NCI-H2196 treated with DMSO at 0.1 percent for 48 hours (cell line): ENCODE results near the gene STPG3.

ENCODE experiments used
- DNase-seq: peaks from one replicate; lab custom pipeline; 2025; ENCODE audit not compliant: unreplicated experiment; lab: John Stamatoyannopoulos, UW

Gene STPG3

DNA sequence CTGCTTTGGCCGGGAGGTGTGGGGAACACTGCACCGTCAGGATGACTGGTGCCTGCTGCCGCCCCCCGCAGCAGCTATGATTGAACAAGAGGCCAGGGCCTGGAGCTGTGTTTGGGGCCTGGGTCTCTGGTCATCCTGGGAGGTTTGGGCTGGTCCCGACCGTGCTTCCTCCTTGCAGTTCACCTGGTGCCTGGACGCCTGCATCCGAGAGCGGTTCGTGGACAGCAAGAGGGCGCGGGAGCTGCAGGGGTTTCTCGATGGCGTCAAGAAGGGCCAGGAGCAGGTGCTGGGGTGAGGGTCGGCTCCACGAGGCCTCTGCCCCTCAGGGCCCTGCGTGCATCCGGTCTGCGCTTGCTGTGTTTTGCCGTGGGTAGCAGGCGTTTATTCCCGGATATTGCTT lies 13.0 kb downstream of the STPG3 start:
- no peak for DNase-seq

DNA sequence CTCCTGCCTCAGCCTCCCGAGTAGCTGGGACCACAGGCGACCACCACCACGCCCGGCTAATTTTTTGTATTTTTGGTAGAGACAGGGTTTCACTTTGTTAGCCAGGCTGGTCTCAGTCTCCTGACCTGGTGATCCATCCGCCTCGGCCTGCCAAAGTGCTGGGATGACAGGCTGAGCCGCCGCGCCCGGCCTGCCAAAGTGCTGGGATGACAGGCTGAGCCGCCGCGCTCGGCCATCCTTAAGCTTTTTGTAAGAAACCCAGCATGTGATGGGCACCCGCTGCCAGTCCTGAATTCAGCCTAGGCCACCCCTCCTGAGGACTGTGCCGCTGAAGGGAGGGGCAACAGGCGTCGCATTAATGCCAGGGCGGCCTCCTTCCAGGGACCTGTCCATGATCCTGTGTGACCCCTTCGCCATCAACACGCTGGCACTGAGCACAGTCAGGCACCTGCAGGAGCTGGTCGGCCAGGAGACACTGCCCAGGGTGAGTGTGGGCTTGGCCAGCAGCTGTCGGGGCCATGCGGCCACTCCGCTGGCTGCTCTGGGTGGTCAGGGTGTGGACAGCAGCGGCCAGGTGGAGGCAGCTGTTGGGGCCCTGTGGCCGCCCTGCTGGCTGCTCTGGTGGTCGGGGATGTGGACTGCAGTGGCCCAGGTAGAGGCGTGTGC lies 14.5 kb downstream of the STPG3 start:
- no peak for DNase-seq

DNA sequence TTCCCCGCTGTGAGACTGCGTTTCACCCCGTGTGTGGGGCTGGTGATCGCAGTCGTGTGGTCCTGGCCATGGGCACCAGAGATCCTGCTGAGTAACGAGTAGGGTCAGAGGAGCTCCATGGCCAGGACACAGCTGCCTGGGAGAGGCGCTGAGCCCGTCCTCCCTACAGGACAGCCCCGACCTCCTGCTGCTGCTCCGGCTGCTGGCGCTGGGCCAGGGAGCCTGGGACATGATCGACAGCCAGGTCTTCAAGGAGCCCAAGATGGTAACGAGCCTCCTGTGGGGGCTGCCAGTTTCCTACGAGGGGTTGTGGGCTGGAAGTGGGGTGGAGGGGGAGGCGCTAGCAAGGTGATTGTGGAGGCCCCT lies 15.1 kb downstream of the STPG3 start:
- no peak for DNase-seq

DNA sequence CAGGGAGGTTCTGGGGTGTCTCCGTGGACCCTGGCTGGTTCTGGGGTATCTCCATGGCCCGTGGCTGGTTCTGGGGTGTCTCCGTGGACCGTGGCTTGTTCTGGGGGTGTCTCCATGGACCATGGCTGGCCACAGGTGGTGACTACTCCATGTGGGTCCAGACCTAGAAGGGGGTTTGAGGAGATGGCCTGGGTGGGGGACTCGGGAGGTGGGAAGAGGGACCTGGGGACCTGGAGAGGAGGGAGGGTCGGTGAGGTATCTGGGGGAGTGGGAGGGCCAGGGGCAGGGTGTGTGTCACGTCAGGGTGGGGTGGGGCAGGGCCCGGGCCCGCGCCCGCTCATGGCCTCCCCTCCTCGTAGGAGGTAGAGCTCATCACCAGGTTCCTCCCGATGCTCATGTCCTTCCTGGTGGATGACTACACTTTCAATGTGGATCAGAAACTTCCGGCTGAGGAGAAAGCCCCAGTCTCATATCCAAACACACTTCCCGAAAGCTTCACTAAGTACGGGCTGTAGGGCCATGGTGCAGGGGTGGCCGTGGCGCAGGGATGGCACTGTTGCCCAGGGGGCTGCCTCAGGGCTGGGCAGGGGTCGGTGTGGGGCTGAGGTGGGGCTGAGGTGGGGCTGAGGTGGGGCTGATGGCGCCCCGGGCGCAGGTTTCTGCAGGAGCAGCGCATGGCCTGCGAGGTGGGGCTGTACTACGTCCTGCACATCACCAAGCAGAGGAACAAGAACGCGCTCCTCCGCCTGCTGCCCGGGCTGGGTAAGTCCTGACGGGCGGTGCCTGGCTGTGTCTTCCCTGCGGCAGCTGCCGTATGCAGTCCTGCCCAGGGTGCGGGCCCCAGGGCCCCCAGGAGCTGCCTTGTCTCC lies 15.7 kb downstream of the STPG3 start:
- DNase-seq = no peak

DNA sequence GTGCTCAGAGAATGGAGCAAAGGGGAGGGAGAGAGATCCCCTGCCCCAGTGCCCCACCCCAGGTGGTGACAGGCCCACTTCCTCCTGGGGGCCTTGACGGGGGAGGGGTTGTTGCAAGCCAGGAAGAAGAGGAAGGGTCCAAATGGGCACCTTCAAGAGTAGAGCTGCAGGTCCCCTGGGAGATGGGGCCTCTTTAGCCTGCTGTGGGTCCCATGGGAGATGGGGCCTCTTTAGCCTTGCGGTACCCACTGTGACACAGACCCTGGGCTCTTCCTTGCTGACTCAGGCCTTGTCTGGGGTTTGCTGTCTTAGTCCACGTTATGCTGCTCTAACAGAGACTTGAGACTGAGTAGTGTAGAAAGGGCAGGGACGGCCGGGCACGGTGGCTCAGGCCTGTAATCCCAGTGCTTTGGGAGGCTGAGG lies 16.9 kb downstream of the STPG3 start:
- no peak for DNase-seq

DNA sequence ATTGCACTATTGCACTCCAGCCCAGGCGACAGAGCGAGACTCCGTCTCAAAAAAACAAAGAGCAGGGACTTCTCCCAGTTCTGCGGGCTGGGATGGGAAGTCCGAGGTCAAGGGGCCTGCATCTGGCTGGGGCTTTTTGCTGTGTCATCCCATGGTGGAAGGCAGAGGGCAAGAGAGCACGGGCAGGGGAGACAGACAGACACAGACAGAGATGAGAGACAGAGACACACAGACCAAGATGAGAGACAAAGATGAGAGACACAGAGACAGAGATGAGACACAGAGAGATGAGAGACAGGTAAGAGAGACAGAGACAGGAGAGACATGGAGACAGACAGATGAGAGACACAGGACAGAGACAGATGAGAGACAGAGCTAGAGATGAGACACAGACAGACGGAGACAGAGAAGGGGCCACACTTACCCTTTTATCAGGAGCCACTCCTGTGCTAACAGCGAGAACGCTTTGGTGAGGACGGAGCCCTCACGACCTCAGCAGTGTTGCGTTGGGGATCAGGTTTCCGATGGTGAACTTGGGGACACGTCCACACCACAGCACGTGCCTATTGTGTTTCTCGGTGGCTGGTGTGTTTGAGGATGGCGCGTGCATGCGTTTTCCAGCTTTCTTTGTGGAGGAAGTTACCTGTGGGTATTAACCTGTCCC lies 17.6 kb downstream of the STPG3 start:
- DNase-seq = no peak

DNA sequence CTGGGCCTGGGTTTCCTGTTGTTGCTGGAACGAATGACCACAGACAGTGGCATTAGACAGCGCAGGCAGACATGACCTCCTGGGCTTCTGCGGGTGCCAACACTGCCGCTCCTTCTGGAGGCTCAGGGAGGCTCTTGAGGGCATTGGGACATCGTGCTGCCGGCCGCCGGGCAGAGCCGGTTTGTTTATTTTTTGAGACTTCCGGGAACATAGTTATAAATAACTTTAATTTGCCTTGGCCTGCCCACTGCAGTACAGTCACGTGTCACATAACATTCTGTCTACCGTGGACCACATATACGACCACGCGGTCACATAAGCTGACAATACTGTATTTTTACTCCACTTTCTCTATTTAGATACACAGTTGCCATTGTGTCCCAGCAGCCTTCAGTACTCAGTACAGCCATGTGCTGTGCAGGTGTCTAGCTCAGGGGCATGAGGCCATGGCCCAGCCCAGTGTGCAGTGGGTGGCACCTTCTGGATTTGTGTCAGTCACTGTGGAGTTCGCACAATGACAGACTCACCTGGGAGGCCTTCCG lies 18.2 kb downstream of the STPG3 start:
- no peak for DNase-seq

DNA sequence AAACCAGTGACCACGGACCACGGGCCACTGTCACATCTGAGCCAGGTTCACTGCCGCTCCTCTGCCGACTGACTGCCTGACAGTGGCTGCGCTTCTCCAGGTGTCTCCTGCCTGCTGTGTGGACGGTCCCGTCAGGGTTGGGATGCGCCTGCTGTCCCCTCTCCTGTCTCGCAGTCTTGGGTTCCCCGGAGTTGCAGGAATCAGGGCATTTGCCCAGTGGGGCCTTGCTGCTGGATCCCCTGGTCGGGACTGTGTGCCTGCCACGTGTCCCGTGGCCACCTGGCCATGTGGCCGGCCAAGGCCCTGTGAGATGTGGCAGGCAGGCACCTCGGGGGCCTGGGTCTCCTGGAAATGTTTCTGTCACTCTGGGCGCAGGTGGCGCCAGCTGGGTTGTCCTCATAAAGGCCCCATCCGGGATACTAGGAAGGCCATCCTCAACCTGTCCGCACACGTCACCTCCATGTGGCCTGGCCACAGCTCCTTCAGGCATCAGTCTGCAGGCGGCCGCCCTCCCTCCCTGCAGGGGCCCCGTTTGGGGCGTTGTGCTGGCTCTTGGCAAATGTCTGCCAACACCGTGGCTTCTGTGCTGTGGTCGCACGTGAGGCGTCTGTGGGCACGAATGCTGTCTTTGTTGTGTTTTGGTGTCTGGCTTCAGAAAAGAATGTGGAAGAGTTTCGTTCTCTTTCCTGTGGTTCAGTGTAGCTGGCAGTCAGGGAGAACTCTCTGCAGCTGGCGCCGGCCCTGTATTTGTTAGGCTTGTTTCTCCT lies 20.0 kb downstream of the STPG3 start:
- DNase-seq = no peak

DNA sequence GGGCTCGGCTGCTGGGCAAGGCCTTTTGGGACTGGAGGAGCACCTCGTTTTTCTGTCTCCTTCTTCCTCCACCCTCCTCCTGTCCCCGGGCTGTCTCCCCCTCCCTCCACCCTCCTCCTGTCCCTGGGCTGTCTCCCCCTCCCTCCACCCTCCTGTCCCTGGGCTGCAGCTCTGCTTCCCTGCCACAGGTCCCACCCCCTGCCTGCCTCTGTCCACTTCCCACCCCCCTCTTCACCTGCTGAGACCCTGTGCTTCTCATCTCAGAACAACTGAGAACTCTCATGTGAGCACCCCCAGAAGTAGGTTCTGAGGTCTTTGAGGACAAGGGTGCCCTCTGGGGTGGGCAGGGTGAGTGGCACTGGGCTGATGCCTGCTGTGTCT lies 20.6 kb downstream of the STPG3 start:
- DNase-seq = no peak

DNA sequence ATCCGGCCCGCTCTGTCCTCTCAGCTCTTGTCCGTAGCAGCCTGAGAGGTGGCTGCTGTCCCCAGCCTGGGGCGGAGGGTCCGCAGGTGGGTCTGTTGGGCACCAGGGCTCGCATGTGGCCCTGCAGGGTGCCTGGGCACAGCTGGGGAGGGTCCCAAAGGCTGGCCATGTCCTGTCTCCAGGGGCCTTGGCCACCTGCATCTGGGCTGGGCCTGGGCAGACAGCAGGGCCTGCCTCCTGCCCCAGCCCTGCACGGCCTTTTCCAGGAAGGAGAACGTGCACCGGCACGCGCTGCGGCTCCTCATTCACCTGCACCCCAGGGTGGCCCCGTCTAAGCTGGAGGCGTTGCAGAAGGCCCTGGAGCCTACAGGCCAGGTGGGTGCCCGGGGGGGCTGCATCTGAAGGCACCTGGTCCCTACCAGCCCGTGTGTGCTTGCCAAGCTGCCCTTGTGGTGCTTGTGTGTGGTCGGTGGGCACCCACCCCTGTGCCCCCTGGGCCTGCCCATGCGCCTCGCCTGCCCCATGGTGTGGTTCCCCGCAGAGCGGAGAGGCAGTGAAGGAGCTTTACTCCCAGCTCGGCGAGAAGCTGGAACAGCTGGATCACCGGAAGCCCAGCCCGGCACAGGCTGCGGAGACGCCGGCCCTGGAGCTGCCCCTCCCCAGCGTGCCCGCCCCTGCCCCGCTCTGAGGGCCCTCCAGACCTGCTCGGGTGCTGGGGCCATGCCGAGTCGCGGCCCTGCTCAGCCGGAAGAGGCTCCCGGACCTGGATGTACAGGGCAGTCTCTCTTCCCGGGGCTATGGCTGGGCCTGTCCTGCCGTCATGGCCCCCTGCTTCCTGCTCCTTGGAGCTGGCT lies 21.4 kb downstream of the STPG3 start:
- DNase-seq = no peak

DNA sequence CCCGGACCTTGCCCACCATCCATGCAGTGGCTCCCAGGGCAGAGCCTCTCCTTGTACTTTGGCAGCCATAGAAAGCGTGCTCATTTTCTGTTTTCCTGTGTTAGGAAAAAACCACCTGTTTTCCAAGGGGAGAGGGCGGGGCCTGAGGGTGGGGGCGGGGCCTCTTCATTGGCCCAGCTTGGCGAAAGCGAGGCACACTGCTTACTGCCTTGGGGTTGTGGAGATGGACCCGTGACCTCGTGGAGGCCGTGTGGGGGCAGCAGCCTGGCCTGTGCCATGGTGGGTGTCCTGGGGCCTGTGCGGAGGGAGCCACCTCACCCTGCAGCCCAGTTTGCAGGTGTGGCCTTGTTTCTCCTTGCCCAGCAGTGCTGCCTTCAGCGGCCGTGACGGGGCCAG lies 22.0 kb downstream of the STPG3 start:
- no peak for DNase-seq

DNA sequence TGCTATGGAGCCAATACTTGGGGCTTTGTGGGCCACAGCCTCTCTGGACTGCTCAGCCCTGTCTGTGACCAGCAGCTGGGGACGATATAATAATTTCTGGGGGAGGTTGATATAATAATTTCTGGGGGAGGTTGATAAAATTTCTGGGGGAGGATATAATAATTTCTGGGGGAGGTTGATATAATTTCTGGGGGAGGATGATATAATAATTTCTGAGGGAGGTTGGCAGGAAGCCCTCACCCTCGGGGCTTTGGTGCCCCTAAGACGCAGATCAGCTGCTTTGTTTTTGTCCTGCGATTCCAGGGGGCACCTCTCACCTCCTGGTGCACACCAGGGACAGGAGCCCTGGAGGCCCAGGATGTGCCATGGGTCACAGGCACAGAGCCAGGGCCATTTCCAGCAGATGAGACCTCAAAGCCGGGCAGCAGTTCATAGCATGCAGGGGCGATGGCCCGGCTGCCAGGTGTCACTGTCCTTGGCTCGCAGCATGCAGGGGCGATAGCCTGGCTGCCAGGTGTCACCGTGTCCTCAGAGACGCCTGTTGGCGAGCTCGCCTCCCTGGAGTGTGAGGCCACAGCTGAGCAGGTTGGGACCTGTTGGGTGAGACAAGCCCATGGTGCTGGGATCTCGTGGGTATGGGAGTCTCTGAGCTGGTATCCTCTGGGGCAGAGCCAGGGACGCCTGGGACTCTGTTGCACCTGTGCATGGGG lies 22.7 kb downstream of the STPG3 start:
- DNase-seq = no peak

DNA sequence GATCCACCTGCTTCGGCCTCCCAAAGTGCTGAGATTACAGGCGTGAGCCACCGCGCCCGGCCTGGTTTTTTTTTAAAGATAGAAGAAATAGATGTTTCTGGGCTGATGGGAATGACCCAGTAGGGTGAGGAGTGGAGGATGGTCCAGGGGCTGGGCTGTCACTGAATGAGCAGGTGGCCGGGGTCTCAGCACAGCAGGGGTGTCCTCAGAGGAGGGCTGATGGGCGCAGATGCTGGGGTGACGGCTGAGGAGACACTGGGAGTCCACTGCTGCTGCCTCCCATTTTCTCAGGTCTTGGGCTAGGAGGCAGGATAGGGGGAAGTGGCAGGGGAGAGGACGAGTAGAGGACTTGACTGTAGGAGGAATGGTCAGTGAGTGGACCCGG lies 24.1 kb downstream of the STPG3 start:
- no peak for DNase-seq

DNA sequence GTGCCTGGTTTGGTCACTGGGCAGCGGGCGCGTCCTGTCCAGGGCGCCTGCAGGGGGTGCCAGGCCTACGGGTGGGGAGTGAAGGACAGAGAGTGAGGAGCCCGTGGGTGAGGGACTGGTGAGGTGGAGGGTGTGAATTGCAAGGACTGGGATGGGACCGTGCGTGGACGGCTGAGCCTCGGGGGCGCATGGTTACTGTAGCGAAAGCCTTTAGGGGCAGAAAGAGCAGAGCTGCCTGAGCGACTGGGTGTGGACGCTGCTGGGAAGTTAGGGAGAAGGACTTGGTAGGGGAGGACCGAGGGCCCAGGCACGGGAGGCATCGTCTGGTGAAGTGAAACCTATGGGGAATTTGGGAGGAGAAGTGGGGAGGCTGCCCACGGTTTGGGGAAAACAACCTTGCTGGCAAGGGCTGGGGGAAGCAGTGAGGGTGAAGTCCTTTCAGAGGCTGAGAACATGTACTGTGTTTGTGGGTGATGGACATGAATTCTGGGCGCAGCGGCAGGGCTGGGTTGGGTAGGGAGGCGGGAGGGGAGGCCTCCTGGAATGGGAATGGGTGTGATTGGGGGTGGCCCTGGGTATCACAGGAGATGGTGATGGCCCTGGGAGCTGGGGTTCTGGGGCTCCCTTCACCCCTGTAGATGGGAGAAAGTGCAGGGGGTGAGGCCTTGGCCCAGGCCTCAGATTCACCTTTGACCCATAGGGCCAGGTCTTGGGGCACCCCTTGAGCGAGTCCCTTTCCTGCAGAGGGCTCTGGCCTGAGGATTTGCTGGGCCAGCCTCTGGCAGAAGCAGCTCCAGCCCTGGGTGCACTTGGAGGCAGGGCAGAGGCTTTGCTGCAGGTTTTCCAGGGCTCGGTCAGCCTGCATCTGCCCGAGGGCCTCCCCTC lies 24.7 kb downstream of the STPG3 start:
- DNase-seq = no peak

DNA sequence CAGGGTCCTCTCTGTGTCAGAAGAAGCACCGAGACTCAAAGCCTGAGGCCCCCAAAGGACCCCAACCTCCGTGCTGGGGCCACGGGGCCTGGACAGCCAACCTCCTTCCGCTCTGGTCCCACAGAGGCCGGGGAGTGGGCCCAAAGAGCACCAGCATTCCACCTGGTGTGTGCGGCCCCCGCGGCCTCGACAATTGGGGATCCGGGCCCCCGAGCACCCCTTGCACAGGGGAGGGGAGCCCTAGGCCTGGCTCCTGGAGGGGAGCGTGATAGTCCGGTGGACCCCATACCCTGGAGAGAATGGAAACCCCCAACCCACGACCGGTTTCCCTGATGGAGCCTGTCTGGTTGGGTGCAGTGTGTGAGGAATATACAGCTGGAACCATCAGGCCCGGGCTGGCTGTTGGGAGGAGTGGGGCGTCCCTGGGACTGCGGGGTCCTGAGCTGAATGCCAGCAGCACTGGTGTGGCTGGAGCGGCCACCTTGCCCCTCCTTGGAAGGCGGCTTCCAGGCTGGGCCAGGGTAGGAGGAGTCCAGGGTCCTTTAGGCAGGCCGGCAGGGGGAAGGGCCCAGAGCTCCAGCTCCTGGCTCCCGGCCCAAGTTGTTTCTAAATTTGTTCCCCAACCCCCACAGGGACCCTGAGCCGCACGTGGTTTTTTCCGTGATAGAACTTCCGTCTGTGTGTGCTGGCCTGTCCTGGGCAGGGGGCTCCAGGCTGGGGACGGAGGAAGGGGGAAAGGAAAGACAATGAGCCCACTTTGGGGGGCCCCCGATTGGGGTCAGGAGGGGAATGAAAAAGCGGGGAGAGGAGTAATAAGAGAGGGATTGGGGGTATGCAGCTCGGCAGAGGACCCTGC lies 25.6 kb downstream of the STPG3 start:
- DNase-seq = no peak

DNA sequence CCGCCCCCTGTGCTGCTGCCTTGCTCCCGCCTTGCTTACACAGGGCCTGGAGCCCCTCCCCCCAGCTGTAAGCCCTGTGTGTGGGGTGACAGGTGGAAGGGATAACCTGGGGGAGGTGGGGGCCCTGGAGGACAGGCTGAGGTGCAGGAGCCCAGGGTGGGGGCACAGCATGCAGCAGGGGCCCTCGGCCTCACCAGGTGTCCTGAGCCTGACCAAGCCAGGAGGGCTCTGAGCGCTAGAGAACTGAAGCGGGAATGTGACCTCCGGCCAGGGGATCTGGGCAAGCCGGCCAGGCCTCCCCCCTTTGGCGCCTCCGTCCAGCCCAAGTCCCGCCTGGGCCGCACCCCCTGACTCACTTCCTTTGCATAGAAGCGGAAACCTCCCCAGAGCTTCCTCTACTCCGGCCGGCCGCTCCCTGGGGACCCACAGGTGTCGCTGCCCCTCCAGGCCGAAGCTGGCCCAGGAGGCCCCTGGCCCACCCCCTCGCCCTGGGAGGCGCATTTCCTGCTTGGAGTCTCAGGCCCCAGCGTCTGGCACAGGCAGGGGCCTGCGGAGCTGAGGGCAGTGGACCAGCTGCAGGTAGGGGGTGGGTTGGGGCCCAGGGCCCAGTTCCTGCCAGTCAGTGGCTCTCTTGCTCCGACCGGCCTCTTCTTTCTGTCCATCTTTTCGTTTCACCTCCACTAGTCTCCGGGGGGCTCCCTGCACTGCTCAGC lies 26.4 kb downstream of the STPG3 start, which contains the start of gene TOR4A:
TOR4A (plus strand) TSS at position 398 of the 713 bp plus-strand sequence. CDS start 964 bp downstream, outside the sequence.
- DNase-seq = no peak
